GM12801 (cell line): ENCODE measurements around the gene HDAC1.

ENCODE experiments used
- CTCF ChIP-seq: IDR thresholded peaks from one replicate; pipeline ENCODE4 v1.5.1; 2011; ENCODE audit warnings: control low read depth; ENCODE audit not compliant: insufficient read length; ENCODE audit errors: extremely low read depth

HDAC1 gene

GRCh38 chr1:32365445-32365844 is 73.6 kb downstream of the HDAC1 start:
- TF ChIP-seq CTCF: no peak

- TF ChIP-seq CTCF: no peak
These were observed 76.2 kb downstream of the HDAC1 start for GRCh38 chr1:32367912-32368635.

GRCh38 chr1:32372149-32372756 is 80.4 kb downstream of the HDAC1 start:
- no peak for TF ChIP-seq CTCF

- TF ChIP-seq CTCF: no peak
These were observed 82.2 kb downstream of the HDAC1 start for GRCh38 chr1:32373996-32374592.

GRCh38 chr1:32376199-32376598 is 84.3 kb downstream of the HDAC1 start:
- TF ChIP-seq CTCF: no peak

- no peak for TF ChIP-seq CTCF
These were observed 85.8 kb downstream of the HDAC1 start for GRCh38 chr1:32377541-32378220.

GRCh38 chr1:32380057-32380456 is 88.2 kb downstream of the HDAC1 start:
- no peak for TF ChIP-seq CTCF
